ENCODE data around the gene SIRT5.

Gene SIRT5

GRCh38 chr6:13526727-13527670 is 47.4 kb upstream of the SIRT5 start:
- peaks cover 0 to 5% (median 0%) of the 10 kb centered on the region in 3 experiments for H3K27me3 ChIP-seq (ENCODE audit: control insufficient read depth in 3 of 3, insufficient read depth in 3 of 3, low read depth in 1 of 3, low read length in 3 of 3)
- H3K14ac ChIP-seq (ENCODE audit: low read length) = no peak overlapping the region
- no peak overlapping the region for H3K9ac ChIP-seq (ENCODE audit: low read depth, low read length, poor library complexity)
- DNase-seq (ENCODE audit: low spot score) = no peak
- no peak overlapping the region for H2AK5ac ChIP-seq (ENCODE audit: low read depth, low read length)
- no peak overlapping the region for H4K8ac ChIP-seq (ENCODE audit: low read depth, low read length)
- no peak overlapping the region for H3K4me3 ChIP-seq (ENCODE audit: low read length in 2 of 2)
- H3K27ac ChIP-seq (replicated peaks; ENCODE audit: low read length) = no peak overlapping the region
- no peak overlapping the region for H2BK120ac ChIP-seq (ENCODE audit: low read depth, low read length)
- no peak overlapping the region for H3K23ac ChIP-seq (ENCODE audit: low read depth, low read length, poor library complexity)
- H3K18ac ChIP-seq (ENCODE audit: low read length) = peak overlapping the region; percentile 71
- WGBS, 2 donors (ENCODE audit: extremely low coverage in 2 of 2, insufficient read length in 2 of 2, insufficient replicate concordance in 1 of 2) = no CpG with 5 or more reads among the region's 17 CpGs
- H3K79me1 ChIP-seq (ENCODE audit: low read depth, low read length) = no peaks in the 10 kb centered on the region
- peak overlapping the region; percentile 45 for H2BK5ac ChIP-seq (ENCODE audit: low read length)
- no peak overlapping the region for H2BK12ac ChIP-seq (ENCODE audit: low read length)
- peaks cover 3 to 7% of the 10 kb centered on the region in 2 donors for H3K4me1 ChIP-seq (ENCODE audit: control insufficient read depth in 2 of 2, insufficient read depth in 1 of 2, low read depth in 1 of 2, low read length in 2 of 2)
- H3K4ac ChIP-seq (ENCODE audit: low read length) = peak overlapping the region; percentile 42
- H3K4me2 ChIP-seq (ENCODE audit: insufficient read depth, low read length, poor library complexity, severe bottlenecking) = no peak overlapping the region
- H4K91ac ChIP-seq (ENCODE audit: low read depth, low read length, poor library complexity) = no peak overlapping the region
- H3K36me3 ChIP-seq (replicated peaks in 1 of 2; ENCODE audit: control insufficient read depth in 2 of 2, insufficient read depth in 2 of 2, low read length in 2 of 2) = no peaks in the 10 kb centered on the region
- H2BK15ac ChIP-seq (ENCODE audit: low read length) = no peak overlapping the region
- no peak overlapping the region for H2AFZ ChIP-seq (ENCODE audit: low read length)
- H3K9me3 ChIP-seq (replicated peaks in 1 of 2; ENCODE audit: control insufficient read depth in 2 of 2, insufficient read depth in 1 of 2, low read depth in 1 of 2, low read length in 2 of 2) = no peaks in the 10 kb centered on the region

GRCh38 chr6:13527671-13528056 is 46.7 kb upstream of the SIRT5 start:
- H4K8ac ChIP-seq (ENCODE audit: low read depth, low read length) = no peak overlapping the region
- no peak overlapping the region for H3K23ac ChIP-seq (ENCODE audit: low read depth, low read length, poor library complexity)
- no peak overlapping the region for H2AK5ac ChIP-seq (ENCODE audit: low read depth, low read length)
- H2AFZ ChIP-seq (ENCODE audit: low read length) = no peak overlapping the region
- peaks cover 3 to 7% of the 10 kb centered on the region in 2 donors for H3K4me1 ChIP-seq (ENCODE audit: control insufficient read depth in 2 of 2, insufficient read depth in 1 of 2, low read depth in 1 of 2, low read length in 2 of 2)
- no peak overlapping the region for H3K27ac ChIP-seq (replicated peaks; ENCODE audit: low read length)
- no peak overlapping the region for H3K4ac ChIP-seq (ENCODE audit: low read length)
- no peak overlapping the region for H3K9ac ChIP-seq (ENCODE audit: low read depth, low read length, poor library complexity)
- H3K36me3 ChIP-seq (replicated peaks in 1 of 2; ENCODE audit: control insufficient read depth in 2 of 2, insufficient read depth in 2 of 2, low read length in 2 of 2) = no peaks in the 10 kb centered on the region
- no peaks in the 10 kb centered on the region for H3K9me3 ChIP-seq (replicated peaks in 1 of 2; ENCODE audit: control insufficient read depth in 2 of 2, insufficient read depth in 1 of 2, low read depth in 1 of 2, low read length in 2 of 2)
- no peak overlapping the region for H3K14ac ChIP-seq (ENCODE audit: low read length)
- no peak overlapping the region for H2BK5ac ChIP-seq (ENCODE audit: low read length)
- WGBS, 2 donors (ENCODE audit: extremely low coverage in 2 of 2, insufficient read length in 2 of 2, insufficient replicate concordance in 1 of 2) = no CpG with 5 or more reads among the region's 4 CpGs
- no peaks in the 10 kb centered on the region for H3K79me1 ChIP-seq (ENCODE audit: low read depth, low read length)
- no peak overlapping the region for H3K4me2 ChIP-seq (ENCODE audit: insufficient read depth, low read length, poor library complexity, severe bottlenecking)
- H3K18ac ChIP-seq (ENCODE audit: low read length) = no peak overlapping the region
- no peak overlapping the region for H3K4me3 ChIP-seq (ENCODE audit: low read length in 2 of 2)
- H2BK120ac ChIP-seq (ENCODE audit: low read depth, low read length) = no peak overlapping the region
- H4K91ac ChIP-seq (ENCODE audit: low read depth, low read length, poor library complexity) = no peak overlapping the region
- no peak for DNase-seq (ENCODE audit: low spot score)
- peaks cover 0 to 12% (median 0%) of the 10 kb centered on the region in 3 experiments for H3K27me3 ChIP-seq (ENCODE audit: control insufficient read depth in 3 of 3, insufficient read depth in 3 of 3, low read depth in 1 of 3, low read length in 3 of 3)
- H2BK12ac ChIP-seq (ENCODE audit: low read length) = no peak overlapping the region
- H2BK15ac ChIP-seq (ENCODE audit: low read length) = no peak overlapping the region

DNA sequence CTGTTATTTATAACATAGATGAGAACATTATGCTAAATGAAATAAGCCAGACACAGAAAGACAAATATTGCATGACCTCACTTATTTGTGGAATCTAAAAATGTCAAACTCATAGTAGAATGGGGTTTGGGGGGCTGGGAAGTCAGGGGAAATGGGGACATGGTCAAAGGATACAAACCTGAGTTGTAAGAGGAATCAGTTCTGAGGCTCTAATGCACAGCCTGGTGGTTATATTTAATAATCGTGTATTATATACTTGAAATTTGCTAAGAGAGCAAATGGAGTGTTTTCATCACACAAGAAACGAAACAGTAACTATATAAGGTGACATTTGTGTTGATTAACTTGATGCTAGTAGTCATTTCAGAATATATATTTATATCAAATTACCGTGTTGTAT is 46.2 kb upstream of the SIRT5 start:
- Histone ChIP-seq H3K9me3 (replicated peaks in 1 of 2; ENCODE audit: control insufficient read depth in 2 of 2, insufficient read depth in 1 of 2, low read depth in 1 of 2, low read length in 2 of 2) (no peaks in the 10 kb centered on the region), H2AK5ac (ENCODE audit: low read depth, low read length) (no peak overlapping the region), H3K4me1 (ENCODE audit: control insufficient read depth in 2 of 2, insufficient read depth in 1 of 2, low read depth in 1 of 2, low read length in 2 of 2) (peaks cover 3 to 7% of the 10 kb centered on the region in 2 donors), H3K4me2 (ENCODE audit: insufficient read depth, low read length, poor library complexity, severe bottlenecking) (no peak overlapping the region), H2BK120ac (ENCODE audit: low read depth, low read length) (no peak overlapping the region), H3K14ac (ENCODE audit: low read length) (no peak overlapping the region), H3K4me3 (ENCODE audit: low read length in 2 of 2) (no peak overlapping the region), H3K27ac (replicated peaks; ENCODE audit: low read length) (no peak overlapping the region), H3K9ac (ENCODE audit: low read depth, low read length, poor library complexity) (no peak overlapping the region), H2BK12ac (ENCODE audit: low read length) (no peak overlapping the region), H2BK5ac (ENCODE audit: low read length) (no peak overlapping the region), H4K91ac (ENCODE audit: low read depth, low read length, poor library complexity) (no peak overlapping the region), H3K23ac (ENCODE audit: low read depth, low read length, poor library complexity) (no peak overlapping the region), H3K18ac (ENCODE audit: low read length) (no peak overlapping the region), H3K4ac (ENCODE audit: low read length) (no peak overlapping the region), H2BK15ac (ENCODE audit: low read length) (no peak overlapping the region), H3K36me3 (replicated peaks in 1 of 2; ENCODE audit: control insufficient read depth in 2 of 2, insufficient read depth in 2 of 2, low read length in 2 of 2) (no peaks in the 10 kb centered on the region), H4K8ac (ENCODE audit: low read depth, low read length) (no peak overlapping the region), H3K79me1 (ENCODE audit: low read depth, low read length) (no peaks in the 10 kb centered on the region), H2AFZ (ENCODE audit: low read length) (no peak overlapping the region), H3K27me3 (ENCODE audit: control insufficient read depth in 3 of 3, insufficient read depth in 3 of 3, low read depth in 1 of 3, low read length in 3 of 3) (peaks cover 0 to 15% (median 0%) of the 10 kb centered on the region in 3 experiments)
- WGBS, 2 donors (ENCODE audit: extremely low coverage in 2 of 2, insufficient read length in 2 of 2, insufficient replicate concordance in 1 of 2) = no CpG with 5 or more reads among the region's 3 CpGs
- DNase-seq (ENCODE audit: low spot score) = no peak

DNA sequence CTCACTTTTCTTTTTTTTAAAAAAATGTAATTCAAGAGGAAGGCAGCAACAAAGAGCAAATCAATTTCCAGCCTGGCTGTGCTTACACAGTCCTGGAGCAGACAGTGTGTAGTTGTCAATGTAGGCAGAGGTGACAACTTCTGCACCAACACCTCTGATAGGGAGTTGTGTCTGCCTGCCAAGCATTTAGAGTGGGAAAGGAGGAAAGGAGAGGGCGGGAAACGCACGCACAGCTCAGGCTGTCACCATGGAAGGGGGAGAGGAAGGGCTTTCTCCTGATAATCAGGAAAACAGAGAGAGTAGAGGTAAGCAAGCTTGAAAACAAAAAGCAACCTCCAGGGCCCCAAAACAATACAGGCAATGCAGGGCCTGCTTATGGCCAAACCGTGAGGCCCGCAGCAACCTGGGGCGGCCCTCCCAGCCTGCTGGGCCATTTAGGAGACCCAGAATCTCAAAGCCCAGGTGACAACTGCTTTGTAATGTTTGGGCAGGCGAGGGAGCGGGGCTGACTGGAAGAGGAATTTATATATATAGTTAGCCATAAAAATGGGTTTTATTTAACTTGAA is 45.5 kb upstream of the SIRT5 start:
- Histone ChIP-seq H2BK5ac (ENCODE audit: low read length) (no peak overlapping the region), H3K36me3 (replicated peaks in 1 of 2; ENCODE audit: control insufficient read depth in 2 of 2, insufficient read depth in 2 of 2, low read length in 2 of 2) (no peaks in the 10 kb centered on the region), H3K79me1 (ENCODE audit: low read depth, low read length) (no peaks in the 10 kb centered on the region), H3K9ac (ENCODE audit: low read depth, low read length, poor library complexity) (no peak overlapping the region), H3K4me1 (ENCODE audit: control insufficient read depth in 2 of 2, insufficient read depth in 1 of 2, low read depth in 1 of 2, low read length in 2 of 2) (peaks cover 3 to 7% of the 10 kb centered on the region in 2 donors), H2BK12ac (ENCODE audit: low read length) (no peak overlapping the region), H2AK5ac (ENCODE audit: low read depth, low read length) (no peak overlapping the region), H3K4me3 (ENCODE audit: low read length in 2 of 2) (no peak overlapping the region), H3K27ac (replicated peaks; ENCODE audit: low read length) (no peak overlapping the region), H3K9me3 (replicated peaks in 1 of 2; ENCODE audit: control insufficient read depth in 2 of 2, insufficient read depth in 1 of 2, low read depth in 1 of 2, low read length in 2 of 2) (no peaks in the 10 kb centered on the region), H2BK15ac (ENCODE audit: low read length) (no peak overlapping the region), H3K18ac (ENCODE audit: low read length) (no peak overlapping the region), H4K91ac (ENCODE audit: low read depth, low read length, poor library complexity) (no peak overlapping the region), H4K8ac (ENCODE audit: low read depth, low read length) (no peak overlapping the region), H3K4ac (ENCODE audit: low read length) (no peak overlapping the region), H3K14ac (ENCODE audit: low read length) (no peak overlapping the region), H2BK120ac (ENCODE audit: low read depth, low read length) (no peak overlapping the region), H3K23ac (ENCODE audit: low read depth, low read length, poor library complexity) (no peak overlapping the region), H3K27me3 (ENCODE audit: control insufficient read depth in 3 of 3, insufficient read depth in 3 of 3, low read depth in 1 of 3, low read length in 3 of 3) (peaks cover 0 to 21% (median 0%) of the 10 kb centered on the region in 3 experiments), H2AFZ (ENCODE audit: low read length) (peak overlapping the region; percentile 14), H3K4me2 (ENCODE audit: insufficient read depth, low read length, poor library complexity, severe bottlenecking) (no peak overlapping the region)
- DNase-seq (ENCODE audit: low spot score) = no peak
- WGBS, 2 donors (ENCODE audit: extremely low coverage in 2 of 2, insufficient read length in 2 of 2, insufficient replicate concordance in 1 of 2) = no CpG with 5 or more reads among the region's 8 CpGs
